Naive thymus-derived CD4-positive, alpha-beta T cell (primary cell): Measurements from ENCODE around the gene GTPBP2. TPM values are rescaled to one million over a fixed set of nuclear protein-coding genes. Genes with fewer than 3 reads are reported as not detected.
"Not testable (repeated sequence)": the region's sequence is repeated elsewhere in the genome, so short reads cannot be mapped to it uniquely, and the experiment has no call there.

Experiments used
- ATAC-seq: fragments of 150-1000 bp; cut with Tn5 transposase; 2 replicates; pipeline ENCODE4 v1.10.0; 2021; ENCODE audit warnings: mild to moderate bottlenecking, moderate library complexity
- CTCF ChIA-PET: fragments of 350-600 bp; sonication (Branson Sonifier 250); formaldehyde crosslinking; loops from one replicate; lab custom pipeline; 2021; ENCODE audit warnings: antibody characterized with exemption; lab: Charles Lee
- POLR2A ChIA-PET: fragments of 350-600 bp; sonication (Branson Sonifier 250); formaldehyde crosslinking; loops from one replicate; lab custom pipeline; 2021; ENCODE audit warnings: antibody characterized with exemption, inconsistent platforms; lab: Charles Lee
- DNase-seq, 9 donors: peaks; one replicate each; pipeline versions ENCODE4 v3.0.0 to v3.0.0-alpha.2; 2020 to 2022; ENCODE audit warnings: mixed read lengths in 1 of 9
- H3K27ac ChIP-seq: one replicate; pipeline ENCODE4 v1.7.0; 2013; ENCODE audit warnings: mild to moderate bottlenecking, low read depth, low read length, moderate library complexity
- H3K27me3 ChIP-seq, 2 donors: one replicate each; pipeline ENCODE4 v1.7.0; 2013; ENCODE audit warnings: low read length in 2 of 2, mild to moderate bottlenecking in 2 of 2, moderate library complexity in 2 of 2; ENCODE audit not compliant: control insufficient read depth in 2 of 2, insufficient read depth in 2 of 2
- H3K36me3 ChIP-seq, 3 experiments: 1 replicate in 2 of 3; 2 replicates in 1 of 3; pipeline ENCODE4 v1.7.0; 2013; ENCODE audit warnings: low read length in 3 of 3, mild to moderate bottlenecking in 3 of 3, moderate library complexity in 1 of 3; ENCODE audit not compliant: insufficient read depth in 3 of 3, control insufficient read depth in 2 of 3
- H3K4me1 ChIP-seq, 2 donors: one replicate each; pipeline ENCODE4 v1.7.0; 2013; ENCODE audit warnings: low read length in 2 of 2, mild to moderate bottlenecking in 2 of 2, moderate library complexity in 1 of 2; ENCODE audit not compliant: control insufficient read depth in 2 of 2, insufficient read depth in 2 of 2
- H3K4me3 ChIP-seq: 2 replicates; pipeline ENCODE4 v1.7.0; 2013; ENCODE audit warnings: mild to moderate bottlenecking, low read length
- H3K9me3 ChIP-seq, 3 experiments: 1 replicate in 2 of 3; 2 replicates in 1 of 3; pipeline ENCODE4 v1.7.0; 2013; ENCODE audit warnings: low read length in 3 of 3; ENCODE audit not compliant: control insufficient read depth in 2 of 3
- H3K27ac Mint-ChIP-seq, 9 donors: one replicate each; pipeline ENCODE4 v1.8.0; 2020 to 2022; ENCODE audit warnings: mixed read lengths in 9 of 9, mild to moderate bottlenecking in 8 of 9, moderate library complexity in 5 of 9, inconsistent platforms in 2 of 9
- H3K27me3 Mint-ChIP-seq, 5 donors: one replicate each; pipeline ENCODE4 v1.8.0; 2021 to 2022; ENCODE audit warnings: mixed read lengths in 5 of 5, mild to moderate bottlenecking in 1 of 5
- H3K36me3 Mint-ChIP-seq, 5 donors: one replicate each; pipeline ENCODE4 v1.8.0; 2020 to 2022; ENCODE audit warnings: mixed read lengths in 5 of 5, mild to moderate bottlenecking in 3 of 5, inconsistent platforms in 1 of 5
- H3K4me1 Mint-ChIP-seq, 7 donors: one replicate each; pipeline ENCODE4 v1.8.0; 2020 to 2022; ENCODE audit warnings: mixed read lengths in 7 of 7, mild to moderate bottlenecking in 3 of 7, inconsistent platforms in 1 of 7
- H3K4me3 Mint-ChIP-seq, 10 donors: one replicate each; pipeline ENCODE4 v1.8.0; 2020 to 2022; ENCODE audit warnings: mild to moderate bottlenecking in 10 of 10, mixed read lengths in 10 of 10, moderate library complexity in 6 of 10, inconsistent platforms in 2 of 10
- H3K9me3 Mint-ChIP-seq, 11 donors: one replicate each; pipeline ENCODE4 v1.8.0; 2020 to 2022; ENCODE audit warnings: mixed read lengths in 11 of 11, mild to moderate bottlenecking in 4 of 11, inconsistent platforms in 1 of 11, moderate library complexity in 1 of 11
- intact Hi-C, 2 donors: fragments of 100-400 bp; cut with micrococcal nuclease; formaldehyde crosslinking; loops; one replicate each; pipeline ENCODE4 v1.15.1; 2023
- polyA plus RNA-seq, 2 donors: library from polyadenylated mRNA; unstranded; fragments of 300-500 nt; fragmentation: Illumina TruSeq; gene quantifications; one replicate each; pipeline ENCODE4 v1.2.3, GENCODE V29; 2021
- total RNA-seq, 6 experiments: library from RNA in 5 of 6; stranded (reverse) in 5 of 6; gene quantifications; 1 replicate in 5 of 6; 2 replicates in 1 of 6; pipeline ENCODE4 v1.2.3 and lab custom pipeline; 2021 to 2026

The GTPBP2 gene
- total and polyA plus RNA-seq, 7 experiments from 2014 or later = 3.2 to 94.7 (median 68.6) TPM

GRCh38 chr6:43593938-43594337 lies 35.1 kb downstream of the GTPBP2 start:
- Histone ChIP-seq H3K36me3 (peaks cover 0 to 15% (median 0%) of the 10 kb centered on the region in 3 experiments), H3K4me1 (no peaks in the 10 kb centered on the region), H3K9me3 (no peaks in the 10 kb centered on the region), H3K27ac (no peak overlapping the region), H3K27me3 (no peaks in the 10 kb centered on the region), H3K4me3 (no peak overlapping the region)
- Mint-ChIP-seq H3K9me3 (no peaks in the 10 kb centered on the region), H3K27ac (no peak overlapping the region), H3K36me3 (peaks cover 0 to 27% (median 12%) of the 10 kb centered on the region in 5 donors), H3K27me3 (no peaks in the 10 kb centered on the region), H3K4me3 (no peak overlapping the region), H3K4me1 (peaks cover 0 to 10% (median 0%) of the 10 kb centered on the region in 7 donors)
- ChIA-PET CTCF (no interaction called here), POLR2A (no interaction called here)
- ATAC-seq (no peak), DNase-seq (no peak)
- intact Hi-C loops = no loop called here

- H3K4me3 Mint-ChIP-seq, H3K4me1 ChIP-seq, DNase-seq, H3K9me3 ChIP-seq, POLR2A ChIA-PET, H3K27ac Mint-ChIP-seq, intact Hi-C loops, ATAC-seq, H3K27me3 ChIP-seq, H3K27me3 Mint-ChIP-seq, H3K4me3 ChIP-seq, H3K9me3 Mint-ChIP-seq, H3K27ac ChIP-seq: not testable (repeated sequence)
- H3K36me3 ChIP-seq = peaks cover 0 to 42% (median 4%) of the 10 kb centered on the region in 3 experiments
- H3K36me3 Mint-ChIP-seq = peaks cover 0 to 35% (median 30%) of the 10 kb centered on the region in 5 donors
- CTCF ChIA-PET = interaction anchor here (0.6 kb wide), 1 partner anchor 16 kb away, joined by 3 read pairs; no protein-coding TSS in a partner anchor
- peaks cover 9 to 34% (median 11%) of the 10 kb centered on the region in 7 donors for H3K4me1 Mint-ChIP-seq
Measured at GRCh38 chr6:43589564-43589963, 39.5 kb downstream of the GTPBP2 start.

GRCh38 chr6:43588194-43588593 lies 40.9 kb downstream of the GTPBP2 start:
- Histone ChIP-seq H3K27ac (no peak overlapping the region), H3K4me1 (peaks cover 9 to 18% of the 10 kb centered on the region in 2 donors), H3K27me3 (no peaks in the 10 kb centered on the region), H3K4me3 (no peak overlapping the region), H3K36me3 (peaks cover 0 to 55% (median 4%) of the 10 kb centered on the region in 3 experiments), H3K9me3 (no peaks in the 10 kb centered on the region)
- Mint-ChIP-seq H3K27ac (no peak overlapping the region), H3K27me3 (no peaks in the 10 kb centered on the region), H3K4me1 (peaks cover 16 to 48% (median 21%) of the 10 kb centered on the region in 7 donors), H3K4me3 (no peak overlapping the region), H3K36me3 (peaks cover 0 to 46% (median 39%) of the 10 kb centered on the region in 5 donors), H3K9me3 (no peaks in the 10 kb centered on the region)
- intact Hi-C loops = no loop called here
- ChIA-PET CTCF (no interaction called here), POLR2A (no interaction called here)
- ATAC-seq (no peak), DNase-seq (no peak)

- H3K27me3 Mint-ChIP-seq = no peaks in the 10 kb centered on the region
- H3K36me3 Mint-ChIP-seq = peaks cover 0 to 44% (median 36%) of the 10 kb centered on the region in 5 donors
- ChIA-PET POLR2A (interaction anchor here (1.1 kb wide), 2 partner anchors 9 to 65 kb away, joined by 3 to 5 read pairs; partner anchors contain the start of genes POLH and XPO5), CTCF (interaction anchor here (0.6 to 1.5 kb wide), 2 partner anchors 18 to 1038 kb away, joined by 3 read pairs; no protein-coding TSS in a partner anchor)
- no peaks in the 10 kb centered on the region for H3K27me3 ChIP-seq
- H3K4me3 ChIP-seq = no peak overlapping the region
- H3K9me3 ChIP-seq = no peaks in the 10 kb centered on the region
- DNase-seq = no peak
- intact Hi-C loops = no loop called here
- peak overlapping the region in 8 of 10 donors; percentile 26 to 74 (median 37) for H3K4me3 Mint-ChIP-seq
- peaks cover 0 to 46% (median 4%) of the 10 kb centered on the region in 3 experiments for H3K36me3 ChIP-seq
- peak; percentile 54 for ATAC-seq
- H3K27ac ChIP-seq = no peak overlapping the region
- H3K27ac Mint-ChIP-seq = peak overlapping the region; percentile 56 to 90 (median 70)
- no peaks in the 10 kb centered on the region for H3K9me3 Mint-ChIP-seq
- peaks cover 9 to 18% of the 10 kb centered on the region in 2 donors for H3K4me1 ChIP-seq
- peaks cover 16 to 55% (median 21%) of the 10 kb centered on the region in 7 donors for H3K4me1 Mint-ChIP-seq
Measured at GRCh38 chr6:43584892-43585570, 44.0 kb downstream of the GTPBP2 start.

GRCh38 chr6:43582911-43583310 lies 46.2 kb downstream of the GTPBP2 start:
- Mint-ChIP-seq H3K4me1 (peaks cover 26 to 59% (median 36%) of the 10 kb centered on the region in 7 donors), H3K27me3 (no peaks in the 10 kb centered on the region), H3K36me3 (peaks cover 0 to 46% (median 28%) of the 10 kb centered on the region in 5 donors)

GRCh38 chr6:43579171-43579570 lies 49.9 kb downstream of the GTPBP2 start:
- Mint-ChIP-seq H3K4me1 (peaks cover 20 to 50% (median 37%) of the 10 kb centered on the region in 7 donors), H3K27ac (peak overlapping the region in 3 of 9 donors; percentile 4 to 42 (median 8)), H3K27me3 (no peaks in the 10 kb centered on the region), H3K4me3 (peak overlapping the region in 3 of 10 donors; percentile 3 to 71 (median 42)), H3K9me3 (no peaks in the 10 kb centered on the region), H3K36me3 (peaks cover 0 to 36% (median 14%) of the 10 kb centered on the region in 5 donors)
- Histone ChIP-seq H3K4me1 (peaks cover 20 to 27% of the 10 kb centered on the region in 2 donors), H3K4me3 (no peak overlapping the region), H3K9me3 (no peaks in the 10 kb centered on the region), H3K27ac (no peak overlapping the region), H3K27me3 (no peaks in the 10 kb centered on the region), H3K36me3 (peaks cover 0 to 19% (median 0%) of the 10 kb centered on the region in 3 experiments)
- ChIA-PET POLR2A (no interaction called here), CTCF (no interaction called here)
- ATAC-seq = no peak
- no peak for DNase-seq
- intact Hi-C loops = loop anchor here (5.0 to 10.0 kb wide), 5 partner anchors 124 to 567 kb away; partner anchors contain the start of genes DLK2 (in 1 of the 2), KLHDC3 (in 1 of the 2), MEA1 (in 1 of the 2) and SRF (in 1 of the 2)

More at GRCh38 chr6:43582911-43583310, 46.2 kb downstream of the GTPBP2 start:
- no peaks in the 10 kb centered on the region for H3K9me3 ChIP-seq
- no peak for ATAC-seq
- no peak for DNase-seq
- no peaks in the 10 kb centered on the region for H3K27me3 ChIP-seq
- Mint-ChIP-seq H3K4me3 (peak overlapping the region in 1 of 10 donors; percentile 23), H3K9me3 (no peaks in the 10 kb centered on the region), H3K27ac (peak overlapping the region in 3 of 9 donors; percentile 52 to 69 (median 57))
- CTCF ChIA-PET = no interaction called here
- H3K4me3 ChIP-seq = no peak overlapping the region
- POLR2A ChIA-PET = no interaction called here
- intact Hi-C loops = no loop called here
- no peak overlapping the region for H3K27ac ChIP-seq
- H3K4me1 ChIP-seq = peaks cover 14 to 27% of the 10 kb centered on the region in 2 donors
- H3K36me3 ChIP-seq = peaks cover 0 to 36% (median 4%) of the 10 kb centered on the region in 3 experiments
